Hepatocyte (in vitro differentiated cells): ENCODE measurements around the gene FBXO41. TPM values are rescaled to one million over a fixed set of nuclear protein-coding genes. Genes with fewer than 3 reads are reported as not detected.

Source experiments
- DNase-seq: peaks from one replicate; pipeline ENCODE4 v3.0.0-alpha.2; 2016; ENCODE audit warnings: low spot score
- H2AFZ ChIP-seq: fragments of 200-600 bp; sonication (generic); 2 replicates; pipeline ENCODE4 v1.6.0; 2016; ENCODE audit warnings: antibody characterized with exemption, mild to moderate bottlenecking
- H3K27ac ChIP-seq: fragments of 200-600 bp; sonication (generic); 2 replicates; pipeline ENCODE4 v1.5.1; 2016; ENCODE audit warnings: mild to moderate bottlenecking
- H3K27me3 ChIP-seq: fragments of 200-600 bp; sonication (generic); 2 replicates; pipeline ENCODE4 v1.6.1; 2016
- H3K36me3 ChIP-seq: fragments of 200-600 bp; sonication (generic); replicated peaks from 2 replicates; pipeline ENCODE4 v1.5.1; 2016; ENCODE audit warnings: low read depth; ENCODE audit not compliant: insufficient read depth
- H3K4me1 ChIP-seq: fragments of 200-600 bp; sonication (generic); 2 replicates; pipeline ENCODE4 v1.5.1; 2016; ENCODE audit warnings: mild to moderate bottlenecking, moderate library complexity; ENCODE audit not compliant: insufficient read depth
- H3K4me2 ChIP-seq: fragments of 200-600 bp; sonication (generic); 2 replicates; pipeline ENCODE4 v1.6.0; 2016
- H3K4me3 ChIP-seq: fragments of 200-600 bp; sonication (generic); 2 replicates; pipeline ENCODE4 v1.5.1; 2016; ENCODE audit warnings: mild to moderate bottlenecking
- H3K79me2 ChIP-seq: fragments of 200-600 bp; sonication (generic); 2 replicates; pipeline ENCODE4 v1.6.0; 2017; ENCODE audit warnings: mild to moderate bottlenecking
- H3K9me2 ChIP-seq: fragments of 200-600 bp; sonication (generic); replicated peaks from 2 replicates; pipeline ENCODE4 v1.6.0; 2017; ENCODE audit warnings: mild to moderate bottlenecking; ENCODE audit not compliant: insufficient read depth
- H3K9me3 ChIP-seq: fragments of 200-600 bp; sonication (generic); 2 replicates; pipeline ENCODE4 v1.5.1; 2016; ENCODE audit warnings: low read depth, mild to moderate bottlenecking
- H4K20me1 ChIP-seq: fragments of 200-600 bp; sonication (generic); 2 replicates; pipeline ENCODE4 v1.6.0; 2016; ENCODE audit warnings: mild to moderate bottlenecking; ENCODE audit not compliant: insufficient read depth, poor library complexity, severe bottlenecking
- EZH2 ChIP-seq: fragments of 200-600 bp; sonication (generic); IDR thresholded peaks from 2 replicates; pipeline ENCODE4 v1.6.1; 2016; ENCODE audit warnings: antibody characterized with exemption, mild to moderate bottlenecking, borderline replicate concordance
- EZH2phosphoT487 ChIP-seq: fragments of 200-600 bp; sonication (generic); IDR thresholded peaks from one replicate; pipeline ENCODE4 v1.6.1; 2018; ENCODE audit warnings: antibody characterized with exemption, mild to moderate bottlenecking, low read depth, moderate library complexity; ENCODE audit not compliant: unreplicated experiment, severe bottlenecking
- WGBS: methylation state at CpG from one replicate; pipeline ENCODE4 v1.1.6; 2016; ENCODE audit warnings: low lambda C conversion rate; ENCODE audit errors: missing lambda C conversion rate; 5-methylcytosine and 5-hydroxymethylcytosine counted together
- polyA plus RNA-seq: library from polyadenylated mRNA; unstranded; fragments of >200 nt; fragmentation: Nextera tagmentation; extraction: Ambion mirVana; gene quantifications from 2 replicates; pipeline ENCODE4 v1.2.1, GENCODE V29; 2016
- total RNA-seq: library from RNA; depleted of rRNA; stranded (reverse); fragments of >200 nt; gene quantifications from 2 replicates; pipeline ENCODE4 v1.2.3, GENCODE V29; 2014
- TF ChIP-seq, protein P1 (sequence below): fragments of 200-600 bp; sonication (generic); IDR thresholded peaks from 2 replicates; pipeline ENCODE4 v1.5.1; 2016; ENCODE audit warnings: antibody characterized with exemption, mild to moderate bottlenecking; ENCODE audit not compliant: poor library complexity

Gene FBXO41
- total and polyA plus RNA-seq, 2 experiments from 2014 or later, result 1.2 to 2.1 TPM

DNA sequence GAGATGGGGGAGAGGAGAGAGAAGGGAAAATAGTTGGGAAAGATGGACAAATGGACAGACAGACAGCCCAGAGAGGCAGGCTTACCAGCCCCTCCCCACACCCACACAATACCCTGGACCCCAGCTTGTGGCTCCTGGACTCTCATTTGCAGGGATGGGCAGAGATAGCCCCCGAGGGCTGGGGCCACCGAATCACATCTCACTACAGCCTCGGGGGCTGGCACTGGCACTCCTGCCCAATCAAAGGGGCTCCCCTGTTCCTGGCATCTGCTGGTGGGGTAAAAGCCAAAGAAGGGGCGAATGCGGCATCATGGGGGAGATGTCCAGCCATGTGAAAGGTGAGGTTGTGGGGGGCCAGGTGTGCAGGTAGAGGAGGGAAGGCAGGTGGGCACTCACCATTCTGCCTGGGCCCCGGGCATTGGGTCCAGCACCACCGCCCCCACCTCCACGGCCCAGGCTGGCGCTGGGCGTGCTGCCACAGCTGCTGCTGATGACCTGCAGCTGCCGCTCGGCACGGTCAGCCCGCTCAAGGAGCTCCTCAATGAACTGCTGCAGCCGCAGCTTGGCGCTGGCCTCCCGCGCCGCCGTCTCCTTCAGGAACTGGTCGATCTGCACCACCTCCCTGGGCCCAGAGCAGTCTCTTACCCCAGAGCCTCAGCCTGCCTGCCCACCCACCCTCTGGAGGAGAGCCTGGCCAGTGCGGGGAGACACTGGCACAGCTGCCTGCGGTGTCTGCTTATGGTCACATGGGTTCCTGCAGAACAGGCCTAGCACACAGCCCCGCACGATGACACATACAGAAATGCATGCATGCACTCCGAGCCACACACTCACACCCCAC is 18.0 kb downstream of the FBXO41 start:
- Histone ChIP-seq H3K27ac (no peak overlapping the region), H3K4me1 (peaks cover 10% of the 10 kb centered on the region), H3K27me3 (peaks cover 37% of the 10 kb centered on the region), H4K20me1 (no peaks in the 10 kb centered on the region), H3K9me3 (no peaks in the 10 kb centered on the region), H2AFZ (no peak overlapping the region), H3K4me3 (no peak overlapping the region), H3K4me2 (no peak overlapping the region), H3K9me2 (no peaks in the 10 kb centered on the region), H3K36me3 (no peaks in the 10 kb centered on the region), H3K79me2 (no peaks in the 10 kb centered on the region)
- TF ChIP-seq EZH2phosphoT487 (no peak), EZH2 (no peak)
- TF ChIP-seq, protein P1, sequence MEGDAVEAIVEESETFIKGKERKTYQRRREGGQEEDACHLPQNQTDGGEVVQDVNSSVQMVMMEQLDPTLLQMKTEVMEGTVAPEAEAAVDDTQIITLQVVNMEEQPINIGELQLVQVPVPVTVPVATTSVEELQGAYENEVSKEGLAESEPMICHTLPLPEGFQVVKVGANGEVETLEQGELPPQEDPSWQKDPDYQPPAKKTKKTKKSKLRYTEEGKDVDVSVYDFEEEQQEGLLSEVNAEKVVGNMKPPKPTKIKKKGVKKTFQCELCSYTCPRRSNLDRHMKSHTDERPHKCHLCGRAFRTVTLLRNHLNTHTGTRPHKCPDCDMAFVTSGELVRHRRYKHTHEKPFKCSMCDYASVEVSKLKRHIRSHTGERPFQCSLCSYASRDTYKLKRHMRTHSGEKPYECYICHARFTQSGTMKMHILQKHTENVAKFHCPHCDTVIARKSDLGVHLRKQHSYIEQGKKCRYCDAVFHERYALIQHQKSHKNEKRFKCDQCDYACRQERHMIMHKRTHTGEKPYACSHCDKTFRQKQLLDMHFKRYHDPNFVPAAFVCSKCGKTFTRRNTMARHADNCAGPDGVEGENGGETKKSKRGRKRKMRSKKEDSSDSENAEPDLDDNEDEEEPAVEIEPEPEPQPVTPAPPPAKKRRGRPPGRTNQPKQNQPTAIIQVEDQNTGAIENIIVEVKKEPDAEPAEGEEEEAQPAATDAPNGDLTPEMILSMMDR, result no peak
- no peak for DNase-seq
- WGBS, result 90% methylated on average over 26 of the region's 26 CpGs

DNA sequence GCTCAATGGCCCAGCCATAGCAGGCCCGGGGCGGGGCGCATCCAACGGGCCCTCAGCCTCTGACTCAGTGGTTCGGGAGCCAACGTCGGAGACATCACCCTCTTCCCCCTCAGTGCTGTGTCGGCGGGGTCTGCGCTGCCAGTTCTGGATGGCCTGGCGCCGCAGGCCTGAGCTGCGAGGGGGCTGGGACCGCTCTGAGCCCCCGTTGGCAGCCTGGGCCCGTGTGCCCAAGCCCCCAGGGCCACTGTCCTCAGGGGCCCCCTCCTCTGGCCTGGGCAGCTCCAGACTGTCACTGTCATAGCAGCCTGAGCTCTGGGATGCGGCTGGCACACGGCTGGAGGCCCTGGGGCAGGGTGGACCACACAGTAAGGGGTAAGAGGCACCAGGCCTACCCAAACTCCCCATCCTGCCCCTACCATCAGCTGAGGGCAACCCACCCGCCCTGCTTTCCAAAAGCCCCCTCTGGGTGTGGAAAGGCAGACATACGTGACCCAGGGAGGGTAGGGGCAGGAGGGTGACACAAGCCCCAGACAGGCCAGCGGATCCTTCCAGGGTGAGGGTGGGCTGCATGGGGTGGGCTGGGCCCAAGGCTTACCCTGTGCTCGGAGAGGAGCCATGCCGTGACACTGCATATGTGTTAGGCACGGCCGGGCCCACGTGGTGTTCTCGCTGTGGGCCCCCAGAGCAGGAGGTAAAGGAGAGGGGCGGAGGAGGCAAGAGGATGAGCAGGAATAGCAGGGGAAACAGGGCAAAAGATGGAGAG is 18.8 kb downstream of the FBXO41 start:
- Histone ChIP-seq H3K79me2 (no peaks in the 10 kb centered on the region), H3K4me1 (peaks cover 10% of the 10 kb centered on the region), H3K9me2 (no peaks in the 10 kb centered on the region), H3K36me3 (no peaks in the 10 kb centered on the region), H3K9me3 (no peaks in the 10 kb centered on the region), H3K27ac (no peak overlapping the region), H3K4me2 (no peak overlapping the region), H2AFZ (no peak overlapping the region), H3K27me3 (peaks cover 29% of the 10 kb centered on the region), H4K20me1 (no peaks in the 10 kb centered on the region), H3K4me3 (no peak overlapping the region)
- TF ChIP-seq, protein P1, result no peak
- TF ChIP-seq EZH2 (no peak), EZH2phosphoT487 (no peak)
- 95% methylated on average over 22 of the region's 28 CpGs for whole genome bisulfite sequencing
- DNase-seq, result no peak

DNA sequence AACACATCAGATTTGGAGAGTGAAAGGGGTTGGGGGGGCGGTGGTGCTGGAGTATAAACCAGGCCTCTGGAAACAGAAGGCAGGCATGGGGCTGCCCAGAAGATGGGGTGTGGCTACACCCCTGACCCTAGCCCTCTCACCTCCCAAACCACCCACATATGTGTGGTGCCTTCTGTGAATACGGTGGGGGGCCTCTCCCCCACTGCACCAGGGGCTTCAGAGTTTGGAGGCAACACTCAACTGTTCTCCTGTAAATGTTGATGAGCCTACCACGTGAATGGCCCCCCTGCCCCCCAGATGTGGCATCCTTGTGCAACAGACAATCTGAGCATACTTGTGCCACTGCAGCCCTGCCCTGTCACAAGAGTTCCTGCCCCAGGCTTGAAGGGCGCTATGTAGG is 19.5 kb downstream of the FBXO41 start:
- WGBS, result 91% methylated on average over 4 of the region's 4 CpGs

More for the DNA sequence above, 19.5 kb downstream of the FBXO41 start:
- Histone ChIP-seq H3K4me3 (no peak overlapping the region), H3K27ac (no peak overlapping the region), H2AFZ (no peak overlapping the region), H3K4me1 (peaks cover 10% of the 10 kb centered on the region), H3K4me2 (no peak overlapping the region), H3K36me3 (no peaks in the 10 kb centered on the region), H4K20me1 (no peaks in the 10 kb centered on the region), H3K9me3 (no peaks in the 10 kb centered on the region), H3K9me2 (no peaks in the 10 kb centered on the region), H3K27me3 (peaks cover 23% of the 10 kb centered on the region), H3K79me2 (no peaks in the 10 kb centered on the region)
- TF ChIP-seq EZH2 (no peak), EZH2phosphoT487 (no peak)
- TF ChIP-seq, protein P1, result no peak
- DNase-seq, result no peak
